Measurements from ENCODE around the gene ATP6V1D. TPM values are rescaled to one million over a fixed set of nuclear protein-coding genes. Genes with fewer than 3 reads are reported as not detected.
"Not testable (repeated sequence)": the region's sequence is repeated elsewhere in the genome, so short reads cannot be mapped to it uniquely, and the experiment has no call there.

Gene ATP6V1D
- total RNA-seq, 1 donor from 2014 or later: 156 TPM

GRCh38 chr14:67373347-67373746 lies 13.7 kb upstream of the ATP6V1D start:
- ATAC-seq (no peak), DNase-seq (ENCODE audit: missing footprints) (no peak)
- intact Hi-C loops (cut with DNase I): no loop called here

DNA sequence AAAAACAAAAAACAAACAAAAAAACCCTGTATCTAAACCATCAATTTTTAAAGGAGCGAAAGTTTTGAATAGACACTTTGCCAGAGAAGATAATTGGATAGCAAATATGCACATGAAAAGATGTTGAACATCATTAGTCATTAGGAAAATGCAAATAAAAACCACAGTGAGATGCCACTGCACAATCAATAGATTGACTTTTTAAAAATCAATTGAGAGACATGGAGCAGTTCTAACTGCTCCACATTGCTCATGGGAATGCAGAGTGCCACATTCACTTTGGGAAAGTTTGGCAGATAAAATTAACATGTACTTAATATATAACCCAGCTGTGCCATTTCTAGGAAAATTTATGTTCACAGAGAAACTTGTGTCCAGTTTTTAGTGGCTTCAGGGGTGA lies 13.2 kb upstream of the ATP6V1D start:
- no peak for ATAC-seq

GRCh38 chr14:67371247-67372148 lies 11.9 kb upstream of the ATP6V1D start:
- ATAC-seq: no peak
- DNase-seq (ENCODE audit: missing footprints): no peak
- intact Hi-C loops (cut with DNase I): no loop called here

More for the DNA sequence above, 13.2 kb upstream of the ATP6V1D start:
- DNase-seq (ENCODE audit: missing footprints): no peak
- intact Hi-C loops (cut with DNase I): no loop called here

DNA sequence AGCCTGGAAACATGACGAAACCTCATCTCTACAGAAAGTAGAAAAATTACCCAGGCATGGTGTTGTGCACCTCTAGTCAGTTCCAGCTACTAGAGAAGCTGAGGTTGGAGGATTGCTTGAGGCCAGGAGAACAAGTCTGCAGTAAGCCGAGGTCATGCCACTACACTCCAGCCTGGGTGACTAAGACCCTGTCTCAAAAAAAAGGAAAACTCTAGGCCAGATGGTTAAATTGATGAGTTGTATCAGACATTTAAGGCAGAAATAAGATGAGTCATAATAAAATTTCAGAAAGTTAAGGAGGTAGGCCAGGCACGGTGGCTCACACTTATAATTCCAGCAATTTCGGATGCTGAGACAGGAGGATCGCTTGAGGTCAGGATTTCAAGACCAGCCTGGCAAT lies 11.2 kb upstream of the ATP6V1D start:
- intact Hi-C loops (cut with DNase I): no loop called here
- DNase-seq (ENCODE audit: missing footprints) (no peak), ATAC-seq (no peak)

DNA sequence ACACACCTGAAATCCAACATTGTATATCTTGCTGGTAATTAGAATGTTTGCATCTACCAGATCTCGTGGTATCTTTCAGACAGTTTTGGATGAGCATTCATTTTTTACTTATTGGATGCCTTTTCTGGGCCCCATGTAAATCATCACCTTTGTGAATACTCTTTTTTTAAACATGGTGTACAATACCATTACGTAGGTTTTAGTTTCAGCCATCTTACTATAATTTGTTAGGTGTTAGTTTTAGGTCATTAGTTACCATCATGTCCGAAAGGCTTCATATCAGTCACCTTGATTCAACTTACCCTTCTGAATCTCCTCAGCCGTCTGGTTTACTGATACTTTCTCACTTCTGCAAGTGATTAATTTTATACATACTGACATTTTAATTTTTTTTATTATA lies 5.9 kb upstream of the ATP6V1D start:
- intact Hi-C loops (cut with DNase I): no loop called here
- no peak for ATAC-seq
- no peak for DNase-seq (ENCODE audit: missing footprints)

- no peak for DNase-seq (ENCODE audit: missing footprints)
- ATAC-seq: peak; percentile 5
- intact Hi-C loops (cut with DNase I): no loop called here
Observed at GRCh38 chr14:67360470-67361206, 1.0 kb upstream of the ATP6V1D start.

DNA sequence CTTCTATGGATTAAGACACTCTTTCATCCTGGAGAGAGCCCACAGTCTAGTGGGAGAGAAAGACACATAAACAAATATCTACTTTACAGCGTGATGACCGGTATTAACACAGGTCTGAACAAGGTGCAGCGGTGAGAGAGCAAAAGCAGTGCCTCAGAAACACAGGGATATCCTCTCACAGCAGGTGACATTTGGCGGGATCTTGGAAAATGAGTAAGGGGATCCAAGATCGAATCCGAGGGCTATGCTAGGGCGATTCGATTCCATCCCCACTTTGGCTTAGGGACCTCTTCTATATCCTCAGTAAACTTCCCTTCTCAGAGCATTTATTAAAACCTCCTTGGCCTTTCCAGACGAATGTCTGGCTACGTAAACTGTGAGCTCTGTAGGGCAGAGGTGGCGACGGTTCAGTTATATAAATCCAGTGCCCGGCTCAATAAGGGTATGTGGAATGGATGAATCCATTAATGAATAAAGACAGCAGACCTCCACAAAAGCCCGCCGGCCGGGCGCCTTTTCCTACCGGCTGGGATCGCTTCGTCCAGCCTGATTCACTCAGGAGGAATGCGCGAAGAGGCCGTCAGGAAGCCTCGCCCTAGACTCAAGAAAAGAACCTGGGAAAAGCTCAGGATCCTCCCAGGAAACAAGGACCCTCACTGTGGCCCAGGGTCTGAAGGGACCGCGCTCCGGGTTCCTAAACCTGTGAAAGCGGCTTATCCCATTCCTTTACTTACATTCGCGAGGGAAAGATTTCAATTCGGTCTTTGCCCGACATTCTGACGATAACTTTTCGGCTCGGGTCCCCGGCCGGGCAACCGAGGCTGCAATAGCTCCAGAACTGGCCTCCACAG lies 455 bp downstream of the ATP6V1D start:
- ATAC-seq: no peak
- intact Hi-C loops (cut with DNase I): no loop called here
- peak; percentile 75 for DNase-seq (ENCODE audit: missing footprints)

GRCh38 chr14:67357969-67358354 lies 1.6 kb downstream of the ATP6V1D start:
- ATAC-seq (no peak), DNase-seq (ENCODE audit: missing footprints) (no peak)
- intact Hi-C loops (cut with DNase I): no loop called here

GRCh38 chr14:67357186-67357968 lies 2.2 kb downstream of the ATP6V1D start:
- intact Hi-C loops (cut with DNase I): no loop called here
- ATAC-seq (no peak), DNase-seq (ENCODE audit: missing footprints) (no peak)

DNA sequence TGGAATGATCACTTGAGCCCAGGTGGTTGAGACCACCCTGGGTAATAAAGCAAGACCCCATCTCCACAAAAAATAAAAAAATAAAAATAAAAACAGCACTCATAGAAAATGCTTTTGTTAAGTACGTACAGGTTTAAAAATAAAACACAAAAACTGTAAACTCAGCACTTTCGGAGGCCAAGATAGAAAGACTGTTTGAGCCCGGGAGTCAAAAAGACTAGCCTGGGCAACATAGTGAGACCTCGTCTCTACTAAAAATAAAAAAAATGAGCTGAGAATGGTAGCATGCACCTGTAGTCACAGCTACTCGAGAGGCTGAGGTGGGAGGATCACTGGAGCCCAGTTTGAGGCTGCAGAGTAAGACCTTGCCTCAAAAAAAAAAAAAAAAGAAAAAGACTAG lies 7.5 kb downstream of the ATP6V1D start:
- DNase-seq (ENCODE audit: missing footprints): no peak
- no peak for ATAC-seq
- intact Hi-C loops (cut with DNase I): no loop called here

DNA sequence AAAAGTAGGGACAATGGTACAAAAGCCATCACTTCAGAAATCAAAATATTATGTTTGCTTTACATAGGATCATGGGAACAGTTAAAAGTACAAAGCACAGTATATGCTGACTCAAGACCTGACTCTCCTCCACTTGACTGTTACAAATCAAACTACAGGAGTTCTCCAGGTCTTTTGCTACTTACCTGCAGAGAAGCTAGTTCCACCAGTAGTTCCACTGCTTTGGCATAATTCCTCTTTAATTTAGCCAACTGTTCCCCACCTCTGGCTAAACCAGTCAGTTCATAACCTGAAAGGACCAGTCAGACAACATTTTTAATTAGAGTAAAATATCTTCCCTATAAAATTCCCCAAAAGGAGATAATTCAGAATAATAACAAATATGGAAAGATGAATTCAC lies 14.0 kb downstream of the ATP6V1D start:
- intact Hi-C loops (cut with DNase I): no loop called here
- DNase-seq (ENCODE audit: missing footprints): no peak
- no peak for ATAC-seq

- intact Hi-C loops (cut with DNase I): no loop called here
- ATAC-seq (no peak), DNase-seq (ENCODE audit: missing footprints) (no peak)
Observed at GRCh38 chr14:67343601-67344230, 15.9 kb downstream of the ATP6V1D start.

DNA sequence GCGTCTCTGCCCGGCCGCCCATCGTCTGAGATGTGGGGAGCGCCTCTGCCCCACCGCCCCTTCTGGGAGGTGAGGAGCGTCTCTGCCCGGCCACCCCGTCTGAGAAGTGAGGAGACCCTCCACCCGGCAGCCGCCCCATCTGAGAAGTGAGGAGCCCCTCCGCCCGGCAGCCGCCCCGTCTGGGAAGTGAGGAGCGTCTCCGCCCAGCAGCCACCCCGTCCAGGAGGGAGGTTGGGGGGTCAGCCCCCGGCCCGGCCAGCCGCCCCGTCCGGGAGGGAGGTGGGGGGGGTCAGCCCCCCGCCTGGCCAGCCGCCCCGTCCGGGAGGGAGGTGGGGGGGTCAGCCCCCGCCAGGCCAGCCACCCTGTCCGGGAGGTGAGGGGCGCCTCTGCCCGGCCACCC lies 18.4 kb downstream of the ATP6V1D start:
- DNase-seq (ENCODE audit: missing footprints); ATAC-seq; intact Hi-C loops (cut with DNase I): not testable (repeated sequence)

DNA sequence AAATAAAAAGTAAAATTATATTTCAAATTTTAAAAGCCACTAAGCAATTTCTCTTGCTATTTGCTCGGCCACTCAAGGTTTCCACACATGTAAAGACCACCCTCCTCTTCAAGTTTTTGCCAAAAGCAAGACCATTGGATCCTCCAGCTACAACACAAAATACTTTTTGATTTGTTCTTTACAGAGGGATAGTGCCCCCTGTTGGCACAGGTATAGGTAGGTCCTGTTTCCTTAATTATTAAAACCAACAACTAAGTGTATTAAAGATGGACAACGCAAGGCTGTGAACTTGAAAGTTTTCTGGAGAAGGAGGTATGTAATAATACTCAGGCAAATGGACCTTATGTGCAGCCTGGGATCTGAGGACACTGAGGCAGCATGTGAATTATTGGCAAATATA lies 23.8 kb downstream of the ATP6V1D start:
- intact Hi-C loops (cut with DNase I): no loop called here
- DNase-seq (ENCODE audit: missing footprints): no peak
- no peak for ATAC-seq

- intact Hi-C loops (cut with DNase I): no loop called here
- ATAC-seq (no peak), DNase-seq (ENCODE audit: missing footprints) (no peak)
Observed at GRCh38 chr14:67332468-67332867, 27.1 kb downstream of the ATP6V1D start.

DNA sequence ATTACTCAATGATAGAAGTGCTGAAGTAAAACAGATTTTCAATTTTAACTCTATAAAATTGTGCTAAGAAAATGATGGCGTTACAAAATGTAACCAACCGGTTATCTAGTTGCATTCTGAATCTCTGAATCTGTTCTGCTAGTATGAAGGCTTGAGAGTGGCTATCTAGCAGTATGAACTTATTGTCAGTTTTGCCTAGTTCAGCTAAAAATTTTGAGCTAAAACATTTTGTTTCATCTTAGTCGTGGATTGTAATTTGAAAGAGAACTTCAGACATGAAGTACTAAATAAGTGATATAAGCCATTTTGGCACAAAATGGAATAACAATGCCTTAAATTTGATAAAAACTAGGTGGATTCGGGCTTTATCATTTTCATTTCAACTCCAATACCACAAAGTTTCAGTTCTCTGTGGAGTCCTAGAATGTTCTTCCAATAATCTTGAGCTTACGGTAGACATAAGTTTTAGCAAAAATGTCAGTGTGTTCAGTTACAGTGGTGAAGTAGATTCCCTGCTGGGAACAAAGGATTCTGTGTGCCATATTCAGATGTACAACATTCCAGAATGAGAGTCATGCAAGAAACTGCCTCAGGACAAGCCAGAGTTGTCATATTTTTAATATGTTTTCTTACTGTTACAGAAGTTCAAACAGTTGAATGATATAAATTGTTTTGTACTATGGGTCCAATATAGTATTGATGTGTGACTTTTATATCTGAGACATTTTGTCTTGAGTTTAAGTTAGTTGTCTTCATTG lies 28.1 kb downstream of the ATP6V1D start:
- intact Hi-C loops (cut with DNase I): no loop called here
- DNase-seq (ENCODE audit: missing footprints): no peak
- no peak for ATAC-seq

DNA sequence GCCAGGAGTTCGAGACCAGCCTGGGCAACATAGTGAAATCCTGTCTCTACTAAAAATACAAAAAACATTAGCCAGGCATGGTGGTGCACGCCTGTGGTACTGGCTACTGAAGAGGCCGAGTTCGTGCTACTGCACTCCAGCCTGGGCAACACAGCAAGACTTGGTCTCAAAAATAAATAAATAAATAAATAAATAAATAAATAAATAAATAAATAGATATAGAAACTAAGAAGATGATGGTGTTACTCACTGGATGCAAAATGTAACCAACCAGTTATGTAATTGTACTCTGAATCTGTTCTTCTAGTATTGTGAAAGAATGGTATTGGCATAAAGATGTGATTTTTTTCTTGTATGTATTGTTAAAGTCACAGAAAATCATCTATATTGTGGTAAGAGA lies 29.9 kb downstream of the ATP6V1D start:
- intact Hi-C loops (cut with DNase I); ATAC-seq; DNase-seq (ENCODE audit: missing footprints): not testable (repeated sequence)
